GM18517 (cell line): ENCODE measurements around the gene TNNI3.
"Not testable (repeated sequence)": the region's sequence is repeated elsewhere in the genome, so short reads cannot be mapped to it uniquely, and the experiment has no call there.

Source experiments
- ATAC-seq: cut with Tn5 transposase; IDR thresholded peaks from one replicate; pipeline ENCODE4 v1.9.1; 2021; ENCODE audit warnings: mild to moderate bottlenecking, moderate library complexity; ENCODE audit not compliant: unreplicated experiment

The TNNI3 gene

DNA sequence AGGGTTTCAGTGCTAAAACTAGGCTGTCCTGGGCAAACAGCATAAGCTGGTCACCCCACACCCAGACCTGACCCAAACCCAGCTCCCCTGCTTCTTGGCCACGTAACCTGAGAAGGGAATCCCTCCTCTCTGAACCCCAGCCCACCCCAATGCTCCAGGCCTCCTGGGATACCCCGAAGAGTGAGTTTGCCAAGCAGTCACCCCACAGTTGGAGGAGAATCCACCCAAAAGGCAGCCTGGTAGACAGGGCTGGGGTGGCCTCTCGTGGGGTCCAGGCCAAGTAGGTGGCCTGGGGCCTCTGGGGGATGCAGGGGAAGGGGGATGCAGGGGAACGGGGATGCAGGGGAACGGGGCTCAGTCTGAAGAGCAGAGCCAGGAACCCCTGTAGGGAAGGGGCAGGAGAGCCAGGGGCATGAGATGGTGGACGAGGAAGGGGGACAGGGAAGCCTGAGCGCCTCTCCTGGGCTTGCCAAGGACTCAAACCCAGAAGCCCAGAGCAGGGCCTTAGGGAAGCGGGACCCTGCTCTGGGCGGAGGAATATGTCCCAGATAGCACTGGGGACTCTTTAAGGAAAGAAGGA lies 42.9 kb downstream of the TNNI3 start:
- no peak for ATAC-seq

DNA sequence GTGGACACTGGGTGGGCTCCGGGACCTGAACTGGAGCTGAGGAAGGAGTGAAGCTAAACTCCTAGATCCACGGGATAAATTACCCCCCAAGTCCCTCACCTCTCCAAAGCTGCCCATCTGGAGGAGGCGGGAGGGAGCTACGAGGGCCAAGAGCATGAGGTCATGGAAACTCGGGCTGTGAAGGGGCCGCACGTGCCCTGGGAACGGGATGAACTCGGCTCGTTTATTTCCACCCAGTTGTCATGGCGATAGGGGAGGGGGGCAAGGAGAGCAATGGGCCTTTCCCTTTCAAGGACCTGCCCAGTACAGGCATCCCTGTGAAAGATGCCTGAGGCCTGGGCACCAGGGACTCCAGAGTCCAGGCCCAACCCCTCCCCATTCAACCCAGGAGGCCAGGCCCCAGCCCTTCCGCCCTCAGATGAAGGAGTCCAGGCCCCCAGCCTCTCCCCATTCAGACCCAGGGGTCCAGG lies 43.9 kb downstream of the TNNI3 start:
- ATAC-seq: no peak

DNA sequence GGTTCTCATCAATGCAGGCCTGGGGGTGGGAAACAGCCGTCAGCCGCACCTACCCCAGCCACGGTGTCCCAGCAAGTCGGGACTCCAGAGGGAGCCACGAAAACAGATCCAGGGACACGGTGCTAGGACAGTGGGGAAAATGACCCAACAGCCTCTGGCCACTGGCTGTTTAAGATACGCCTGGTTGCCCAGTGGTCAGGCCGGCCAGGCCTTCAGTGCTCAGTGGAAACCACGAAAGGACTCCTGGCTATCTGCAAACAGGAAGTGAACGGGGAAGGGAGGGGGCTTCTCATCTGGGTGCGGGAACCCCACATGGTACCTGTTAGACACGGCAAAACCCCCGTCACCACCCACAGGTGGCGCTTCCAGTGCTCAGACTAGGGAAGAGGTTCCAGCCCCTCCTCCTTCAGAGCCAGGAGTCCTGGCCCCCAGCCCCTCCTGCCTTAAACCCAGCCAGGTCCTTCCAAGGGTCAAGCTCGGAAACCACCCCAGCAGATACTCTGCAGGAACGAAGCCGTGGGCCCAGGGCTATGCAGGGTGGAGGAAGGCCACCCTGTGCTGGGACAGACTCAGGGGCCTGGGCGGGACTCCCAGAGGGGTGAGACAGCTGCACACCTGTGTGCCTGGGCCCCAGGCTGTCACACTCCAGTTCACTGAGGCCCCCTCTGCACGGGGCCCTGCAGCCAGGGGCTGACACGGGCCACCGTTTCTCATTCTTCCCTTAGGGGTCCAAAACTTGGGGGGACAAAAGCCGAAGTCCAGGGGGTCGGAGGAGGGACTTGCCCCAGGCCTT lies 44.6 kb downstream of the TNNI3 start:
- ATAC-seq: no peak

DNA sequence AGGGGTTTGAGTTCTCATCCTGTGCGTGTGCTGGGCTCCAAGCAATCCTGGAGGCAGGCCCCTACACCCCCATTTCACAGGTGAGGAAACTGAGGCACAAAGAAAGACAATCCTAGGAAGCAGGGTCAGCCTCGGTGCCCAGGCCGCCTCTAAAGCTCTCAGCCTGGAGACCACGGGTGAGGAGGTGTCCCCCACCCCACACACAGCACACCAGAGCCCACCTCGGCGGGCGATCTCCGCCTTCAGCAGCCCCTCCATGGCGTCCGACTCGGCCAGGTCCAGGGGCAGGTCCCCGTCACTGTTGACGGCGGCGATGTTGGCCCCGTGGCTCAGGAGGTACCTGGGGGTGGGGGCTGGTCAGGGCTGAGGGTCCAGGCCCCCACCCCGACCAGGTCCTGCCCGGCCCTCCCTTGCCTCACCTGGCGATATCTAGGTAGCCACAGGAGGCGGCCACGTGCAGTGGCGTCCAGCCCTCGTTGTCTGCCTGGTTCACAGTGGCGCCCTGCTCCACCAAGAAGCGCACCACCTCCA lies 45.2 kb downstream of the TNNI3 start:
- no peak for ATAC-seq

DNA sequence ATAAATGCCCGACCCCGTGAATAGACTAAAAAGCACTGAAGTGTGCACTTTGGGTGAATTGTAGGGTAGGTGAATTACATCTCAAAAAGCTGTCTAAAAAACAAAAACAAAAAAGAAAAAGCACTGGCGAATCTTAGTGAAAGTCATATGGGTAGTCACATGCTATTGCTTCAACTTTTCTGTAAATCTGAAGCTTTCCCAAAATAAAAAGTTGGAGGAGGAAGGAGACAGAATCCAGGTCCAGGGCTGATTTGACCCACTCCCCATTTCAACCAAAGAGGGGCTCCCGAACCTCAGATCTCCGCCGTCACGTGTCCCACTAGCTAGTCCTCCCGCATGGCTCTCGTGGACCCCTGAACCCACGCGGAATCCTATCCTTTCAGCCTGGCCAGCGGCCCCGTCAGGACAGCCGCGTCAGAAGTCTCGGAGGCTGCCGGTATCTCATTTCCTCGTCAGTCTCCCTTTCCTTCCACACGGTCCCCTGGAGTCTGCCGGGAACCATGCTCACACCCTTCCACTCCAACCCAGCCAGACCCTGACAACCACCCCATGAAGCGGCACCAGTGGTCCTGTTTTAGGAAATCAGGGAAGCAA lies 46.2 kb downstream of the TNNI3 start:
- no peak for ATAC-seq

DNA sequence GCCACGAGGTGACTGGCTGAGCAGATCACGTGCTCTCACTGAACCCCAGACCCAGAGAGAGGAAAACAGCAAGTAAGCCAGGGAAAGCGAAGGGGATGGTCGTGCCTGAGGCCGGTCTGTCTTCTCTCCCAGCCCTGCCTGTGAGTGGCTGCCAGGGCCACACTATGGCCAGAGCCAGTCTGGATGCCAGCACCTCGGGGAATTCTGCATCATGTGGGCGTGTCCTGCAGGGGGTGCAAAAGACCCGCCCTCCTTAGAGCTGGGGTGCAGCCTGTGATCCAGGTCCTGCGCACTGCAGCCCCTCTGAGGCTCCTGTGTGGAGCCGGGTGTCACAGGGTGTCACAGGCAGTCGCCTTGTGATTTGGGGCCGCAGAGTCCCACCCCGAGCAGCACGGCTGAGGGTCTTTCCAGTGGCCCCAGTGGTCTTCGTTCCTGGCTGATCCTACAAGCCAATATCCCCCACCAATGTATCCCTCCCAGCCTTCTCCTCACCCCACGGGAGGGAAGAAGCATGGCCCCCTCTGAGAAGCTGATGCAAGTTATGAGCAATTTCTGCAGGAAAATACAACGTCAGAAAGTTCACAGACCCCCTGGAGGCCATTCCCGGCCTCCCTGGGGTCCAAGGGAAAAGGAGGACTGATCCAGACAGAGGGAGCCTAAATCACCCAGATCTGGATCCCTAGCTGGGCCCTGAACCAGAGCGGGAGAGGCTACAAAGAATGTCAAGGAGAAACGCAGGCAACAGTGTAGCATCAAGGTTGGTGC lies 47.8 kb downstream of the TNNI3 start:
- no peak for ATAC-seq

DNA sequence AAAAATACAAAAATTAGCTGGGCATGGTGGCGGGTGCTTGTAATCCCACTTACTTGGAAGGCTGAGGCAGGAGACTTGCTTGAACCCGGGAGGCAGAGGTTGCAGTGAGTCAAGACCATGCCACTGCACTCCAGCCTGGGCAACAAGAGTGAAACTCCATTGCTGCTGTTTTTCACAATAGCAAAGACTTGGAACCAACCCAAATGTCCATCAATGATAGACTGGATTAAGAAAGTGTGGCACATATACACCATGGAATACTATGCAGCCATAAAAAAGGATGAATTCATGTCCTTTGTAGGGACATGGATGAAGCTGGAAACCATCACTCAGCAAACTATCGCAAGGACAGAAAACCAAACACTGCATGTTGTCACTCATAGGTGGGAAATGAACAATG lies 50.3 kb downstream of the TNNI3 start:
- ATAC-seq: not testable (repeated sequence)

DNA sequence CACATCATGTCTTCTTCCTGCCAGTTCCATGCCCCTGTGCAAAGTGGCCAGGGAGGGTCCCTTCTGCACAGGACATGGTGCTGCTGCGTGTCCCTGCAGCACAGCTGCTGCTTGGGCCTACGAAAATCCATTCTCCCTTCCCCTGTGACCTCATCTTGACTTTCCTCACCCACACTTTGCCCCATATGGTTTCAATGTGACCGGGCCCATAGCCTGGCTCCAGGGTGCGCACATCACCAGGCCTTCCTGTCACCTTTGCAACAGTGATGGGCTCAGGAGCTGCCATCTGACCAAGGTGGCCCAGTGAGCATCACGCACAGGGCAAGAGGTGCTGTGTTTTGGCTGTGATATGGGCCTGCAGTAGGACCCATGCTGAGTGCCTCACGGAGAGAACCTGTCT lies 50.9 kb downstream of the TNNI3 start:
- no peak for ATAC-seq

DNA sequence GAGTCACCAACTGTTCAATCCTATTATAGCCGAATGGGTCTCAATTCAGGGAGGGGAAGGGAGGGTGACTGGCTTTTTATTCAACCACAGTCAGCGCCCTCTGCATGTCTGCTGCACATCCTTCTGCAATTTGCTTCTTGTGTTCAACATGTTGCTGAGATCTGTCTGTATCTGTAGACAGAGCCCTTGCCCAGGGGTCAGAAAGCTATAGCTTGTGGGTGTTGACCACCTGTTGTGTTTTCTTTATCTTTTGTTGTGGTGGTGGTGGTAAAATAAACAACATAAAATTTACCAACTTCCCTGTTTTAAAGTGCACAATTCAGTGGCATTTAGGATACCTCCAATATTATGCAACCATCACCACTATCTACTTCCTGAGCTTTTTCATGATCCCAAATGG lies 52.3 kb downstream of the TNNI3 start:
- no peak for ATAC-seq

DNA sequence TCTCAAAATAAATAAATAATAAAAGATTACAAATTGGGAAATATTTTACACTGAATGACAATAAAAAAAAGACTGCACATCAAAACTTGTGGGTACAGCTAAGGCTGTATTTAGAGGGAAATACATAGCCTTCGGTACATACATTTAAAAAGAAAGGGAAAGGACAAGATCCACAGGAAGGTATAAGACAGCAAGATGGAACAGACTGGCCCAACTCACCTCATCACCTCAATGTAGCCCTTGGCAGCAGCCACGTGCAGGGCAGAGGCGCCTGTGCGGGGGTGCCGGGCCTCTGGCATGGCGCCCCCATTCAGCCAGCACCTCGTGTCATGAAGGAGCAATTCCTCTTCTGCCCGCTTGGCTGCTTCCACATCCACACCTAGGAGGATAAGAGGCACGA lies 54.3 kb downstream of the TNNI3 start:
- no peak for ATAC-seq
